WERI-Rb-1 (cell line): Measurements from ENCODE around the gene CTPS1.
A peak's percentile ranks its signal among the peaks of the same experiment; 100 is the strongest.

Experiments
- DNase-seq: peaks from one replicate; pipeline ENCODE4 v3.0.0-alpha.2; 2020
- H3K27ac ChIP-seq: fragments of 250-450 bp; sonication (Bioruptor Pico); 2 replicates; pipeline ENCODE4 v1.5.1; 2020; ENCODE audit warnings: mild to moderate bottlenecking, moderate library complexity
- H3K27me3 ChIP-seq: fragments of 250-450 bp; sonication (Bioruptor Pico); 2 replicates; pipeline ENCODE4 v1.5.1; 2021; ENCODE audit warnings: mild to moderate bottlenecking, low read depth, moderate library complexity; ENCODE audit not compliant: insufficient read depth, severe bottlenecking
- H3K36me3 ChIP-seq: fragments of 250-450 bp; sonication (Bioruptor Pico); 2 replicates; pipeline ENCODE4 v1.5.1; 2020; ENCODE audit warnings: mild to moderate bottlenecking, moderate library complexity
- H3K4me3 ChIP-seq: 2 replicates; pipeline ENCODE4 v1.5.1; 2011; ENCODE audit warnings: low read depth, mild to moderate bottlenecking, control low read depth, low read length
- H3K9me3 ChIP-seq: fragments of 250-450 bp; sonication (Bioruptor Pico); 2 replicates; pipeline ENCODE4 v1.5.1; 2021; ENCODE audit warnings: mild to moderate bottlenecking, moderate library complexity; ENCODE audit not compliant: severe bottlenecking
- TF ChIP-seq, protein P1 (sequence below): IDR thresholded peaks from 2 replicates; pipeline ENCODE4 v1.5.1; 2011; ENCODE audit warnings: low read depth, mild to moderate bottlenecking, control low read depth, inconsistent platforms, low read length

The CTPS1 gene

DNA sequence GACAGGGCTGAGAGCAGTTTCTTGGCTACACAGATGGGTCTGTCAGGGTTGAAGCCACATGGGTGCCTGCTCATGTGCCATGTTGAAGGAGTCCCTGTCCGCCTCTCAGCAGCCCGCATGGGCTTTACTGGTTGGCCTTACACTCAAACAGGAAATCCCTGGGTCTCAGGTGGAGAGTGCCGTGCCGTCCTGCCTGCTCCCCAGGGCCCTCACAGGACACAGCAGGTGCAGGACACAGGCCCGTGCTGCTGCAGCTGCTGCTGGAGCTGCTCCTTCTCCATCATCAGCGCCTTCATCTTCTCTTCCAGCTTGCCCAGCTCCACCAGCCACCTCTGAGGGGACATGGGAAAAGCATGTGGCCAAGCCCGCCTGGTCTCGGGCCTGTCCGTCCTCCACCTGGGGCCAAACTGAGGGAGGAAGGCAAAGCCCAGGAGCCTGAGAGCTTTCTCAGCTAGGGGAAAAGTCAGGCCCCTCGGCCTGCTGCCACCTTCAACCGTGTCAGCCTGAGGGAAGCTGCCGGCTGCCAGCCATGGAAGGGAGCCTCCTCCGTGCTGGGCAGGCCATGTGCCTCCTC is 36.5 kb downstream of the CTPS1 start:
- no peaks in the 10 kb centered on the region for H3K9me3 ChIP-seq
- peaks cover 75% of the 10 kb centered on the region for H3K36me3 ChIP-seq
- TF ChIP-seq, protein P1, sequence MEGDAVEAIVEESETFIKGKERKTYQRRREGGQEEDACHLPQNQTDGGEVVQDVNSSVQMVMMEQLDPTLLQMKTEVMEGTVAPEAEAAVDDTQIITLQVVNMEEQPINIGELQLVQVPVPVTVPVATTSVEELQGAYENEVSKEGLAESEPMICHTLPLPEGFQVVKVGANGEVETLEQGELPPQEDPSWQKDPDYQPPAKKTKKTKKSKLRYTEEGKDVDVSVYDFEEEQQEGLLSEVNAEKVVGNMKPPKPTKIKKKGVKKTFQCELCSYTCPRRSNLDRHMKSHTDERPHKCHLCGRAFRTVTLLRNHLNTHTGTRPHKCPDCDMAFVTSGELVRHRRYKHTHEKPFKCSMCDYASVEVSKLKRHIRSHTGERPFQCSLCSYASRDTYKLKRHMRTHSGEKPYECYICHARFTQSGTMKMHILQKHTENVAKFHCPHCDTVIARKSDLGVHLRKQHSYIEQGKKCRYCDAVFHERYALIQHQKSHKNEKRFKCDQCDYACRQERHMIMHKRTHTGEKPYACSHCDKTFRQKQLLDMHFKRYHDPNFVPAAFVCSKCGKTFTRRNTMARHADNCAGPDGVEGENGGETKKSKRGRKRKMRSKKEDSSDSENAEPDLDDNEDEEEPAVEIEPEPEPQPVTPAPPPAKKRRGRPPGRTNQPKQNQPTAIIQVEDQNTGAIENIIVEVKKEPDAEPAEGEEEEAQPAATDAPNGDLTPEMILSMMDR = no peak
- H3K27me3 ChIP-seq = no peaks in the 10 kb centered on the region
- H3K27ac ChIP-seq = peak overlapping the region; percentile 28
- peak; percentile 48 for DNase-seq
- no peak overlapping the region for H3K4me3 ChIP-seq

DNA sequence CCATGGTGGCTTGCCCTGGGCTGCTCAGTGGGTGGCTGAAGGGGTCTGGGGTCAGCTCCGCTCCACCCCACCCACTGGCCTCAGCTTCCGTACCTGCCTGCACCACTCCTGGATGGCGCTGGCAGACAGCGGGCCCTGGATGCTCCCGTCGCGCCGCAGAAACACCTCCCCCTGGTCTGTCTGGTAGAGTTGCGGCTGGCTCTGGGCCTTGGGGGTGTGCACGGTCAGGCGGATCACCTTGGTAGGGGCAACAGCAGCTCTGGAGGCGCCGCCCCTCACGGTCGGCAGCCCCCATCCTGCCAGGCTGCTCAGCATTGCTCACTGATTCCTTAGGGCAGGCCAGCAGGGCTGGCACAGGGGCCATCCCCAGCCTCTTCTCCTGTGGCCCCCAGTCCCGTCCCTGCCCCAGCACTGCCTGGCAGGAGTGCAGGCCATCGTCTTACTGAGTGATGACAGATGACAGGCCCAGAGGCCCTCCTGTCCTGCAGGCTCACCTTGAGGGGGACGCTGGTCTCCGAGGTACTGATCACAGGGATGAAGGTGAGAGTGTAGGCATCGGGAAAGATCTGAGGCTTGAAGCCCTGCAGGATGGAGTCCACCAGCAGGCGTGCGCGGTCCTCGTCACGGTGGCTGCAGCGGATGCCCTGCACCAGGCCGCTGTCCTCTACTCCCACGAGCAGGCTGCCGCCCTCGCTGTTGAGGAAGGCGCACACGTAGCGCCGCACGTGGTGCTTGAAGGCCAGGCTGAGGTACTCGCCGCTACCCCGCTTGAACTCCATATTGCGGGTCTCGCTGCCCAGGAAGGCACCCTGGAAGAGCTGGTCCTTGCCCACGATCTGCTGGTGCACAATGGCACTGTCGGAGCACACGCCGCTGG is 37.9 kb downstream of the CTPS1 start:
- Histone ChIP-seq H3K4me3 (no peak overlapping the region), H3K27me3 (no peaks in the 10 kb centered on the region), H3K36me3 (peaks cover 61% of the 10 kb centered on the region), H3K27ac (no peak overlapping the region), H3K9me3 (no peaks in the 10 kb centered on the region)
- TF ChIP-seq, protein P1 = no peak
- DNase-seq = no peak

DNA sequence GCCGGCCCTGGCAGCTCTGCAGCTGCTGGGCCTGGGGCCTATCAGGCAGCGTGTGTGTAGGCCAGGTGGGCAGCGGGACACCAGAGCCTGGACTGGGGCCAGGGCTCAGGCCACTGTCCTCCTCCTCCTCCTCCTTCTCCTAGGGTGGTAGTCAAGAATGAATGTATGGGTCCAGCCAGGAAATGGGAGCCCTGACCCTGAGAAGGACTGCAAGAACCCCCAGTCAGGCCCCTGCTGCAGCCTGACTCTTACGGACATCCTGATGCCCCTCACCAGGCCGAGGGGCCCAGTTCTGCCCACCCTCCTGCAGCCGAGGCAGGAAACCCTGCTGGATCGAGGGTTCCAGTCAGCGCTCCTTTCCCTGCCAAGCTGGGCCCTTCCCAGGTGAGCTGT is 38.5 kb downstream of the CTPS1 start:
- TF ChIP-seq, protein P1 = no peak
- DNase-seq = no peak
- H3K9me3 ChIP-seq = no peaks in the 10 kb centered on the region
- no peak overlapping the region for H3K27ac ChIP-seq
- H3K4me3 ChIP-seq = no peak overlapping the region
- peaks cover 55% of the 10 kb centered on the region for H3K36me3 ChIP-seq
- H3K27me3 ChIP-seq = no peaks in the 10 kb centered on the region

DNA sequence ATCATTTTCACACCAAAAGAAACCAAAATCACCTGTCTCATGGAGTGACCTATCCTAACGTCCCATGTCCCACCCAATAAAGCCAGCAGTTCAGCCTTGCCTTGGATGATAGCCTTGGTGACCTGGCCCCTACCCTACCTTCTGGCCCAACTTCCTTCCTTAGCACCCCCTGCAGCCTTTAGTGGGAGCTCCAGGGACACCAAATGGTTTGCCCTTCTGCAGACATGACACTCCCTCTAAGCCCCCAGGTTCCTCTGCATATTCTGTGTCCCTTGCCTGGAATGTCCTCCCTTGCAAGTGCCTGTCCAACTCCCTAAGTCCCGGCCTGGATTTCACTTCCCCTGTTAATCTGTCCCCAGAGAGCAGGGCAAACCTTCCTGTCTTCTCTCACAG is 39.9 kb downstream of the CTPS1 start:
- TF ChIP-seq, protein P1 = no peak
- no peaks in the 10 kb centered on the region for H3K27me3 ChIP-seq
- H3K4me3 ChIP-seq = no peak overlapping the region
- H3K9me3 ChIP-seq = no peaks in the 10 kb centered on the region
- H3K27ac ChIP-seq = no peak overlapping the region
- peak; percentile 41 for DNase-seq
- peaks cover 46% of the 10 kb centered on the region for H3K36me3 ChIP-seq

DNA sequence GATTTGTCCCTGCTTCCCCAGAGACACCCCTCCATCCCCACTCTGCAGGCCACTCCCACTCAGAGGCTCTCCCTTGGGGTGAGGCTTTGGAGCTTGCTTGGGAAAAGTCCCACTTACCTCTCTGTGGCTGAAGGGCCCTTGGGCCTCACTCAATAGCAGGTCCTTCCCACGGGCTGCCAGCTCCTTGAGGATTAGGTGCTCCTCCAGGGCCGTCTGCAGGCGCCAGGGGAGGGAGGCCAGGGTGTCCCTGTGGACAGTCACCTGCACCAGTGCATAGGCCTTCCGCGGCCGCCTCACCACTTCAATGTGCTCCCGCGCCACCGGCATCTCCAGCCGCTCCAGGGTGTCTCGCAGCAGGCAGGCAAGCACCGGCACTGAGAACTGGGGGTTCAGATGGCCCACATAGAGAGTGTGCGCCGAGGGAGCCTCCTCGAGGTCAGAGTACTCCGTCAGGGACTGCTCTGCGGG is 40.6 kb downstream of the CTPS1 start:
- Histone ChIP-seq H3K9me3 (no peaks in the 10 kb centered on the region), H3K36me3 (peaks cover 40% of the 10 kb centered on the region), H3K27me3 (no peaks in the 10 kb centered on the region), H3K4me3 (no peak overlapping the region), H3K27ac (peak overlapping the region; percentile 36; the same call in 1 of the 2 replicates)
- TF ChIP-seq, protein P1 = no peak
- no peak for DNase-seq
